ENCODE data around the gene BFSP2.

DNA sequence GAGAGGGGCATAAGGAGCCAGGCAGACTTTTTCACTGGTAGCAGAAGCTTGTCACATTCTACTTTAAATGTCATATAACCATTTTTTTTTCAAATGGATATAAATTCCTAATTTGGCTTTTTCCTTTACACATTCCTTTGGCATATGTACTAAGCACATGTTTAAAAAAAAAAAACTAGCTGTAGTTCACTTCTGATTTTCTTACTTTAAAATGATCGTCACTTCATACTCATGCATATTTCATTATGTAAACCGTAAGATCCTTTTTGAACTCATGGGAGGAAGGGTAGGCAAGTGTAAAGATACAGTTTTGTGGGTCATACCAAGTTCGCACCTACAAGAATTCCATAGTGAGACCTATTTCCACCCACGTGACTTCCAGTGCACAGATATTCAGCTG, 45.1 kb upstream of the BFSP2 start:
- TF ChIP-seq, protein P1, sequence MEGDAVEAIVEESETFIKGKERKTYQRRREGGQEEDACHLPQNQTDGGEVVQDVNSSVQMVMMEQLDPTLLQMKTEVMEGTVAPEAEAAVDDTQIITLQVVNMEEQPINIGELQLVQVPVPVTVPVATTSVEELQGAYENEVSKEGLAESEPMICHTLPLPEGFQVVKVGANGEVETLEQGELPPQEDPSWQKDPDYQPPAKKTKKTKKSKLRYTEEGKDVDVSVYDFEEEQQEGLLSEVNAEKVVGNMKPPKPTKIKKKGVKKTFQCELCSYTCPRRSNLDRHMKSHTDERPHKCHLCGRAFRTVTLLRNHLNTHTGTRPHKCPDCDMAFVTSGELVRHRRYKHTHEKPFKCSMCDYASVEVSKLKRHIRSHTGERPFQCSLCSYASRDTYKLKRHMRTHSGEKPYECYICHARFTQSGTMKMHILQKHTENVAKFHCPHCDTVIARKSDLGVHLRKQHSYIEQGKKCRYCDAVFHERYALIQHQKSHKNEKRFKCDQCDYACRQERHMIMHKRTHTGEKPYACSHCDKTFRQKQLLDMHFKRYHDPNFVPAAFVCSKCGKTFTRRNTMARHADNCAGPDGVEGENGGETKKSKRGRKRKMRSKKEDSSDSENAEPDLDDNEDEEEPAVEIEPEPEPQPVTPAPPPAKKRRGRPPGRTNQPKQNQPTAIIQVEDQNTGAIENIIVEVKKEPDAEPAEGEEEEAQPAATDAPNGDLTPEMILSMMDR (IDR thresholded peaks at IDR 0.05; ENCODE audit: insufficient read depth, low read length, poor library complexity, severe bottlenecking) = no peak
- no peak for TF ChIP-seq EZH2phosphoT487 (conservative IDR thresholded peaks at IDR 0.05; ENCODE audit: low read length)
